Fibroblast of mammary gland (primary cell): ENCODE measurements around the gene DNAH14.

Experiments used
- DNase-seq: peaks from one replicate; pipeline ENCODE4 v3.0.0-alpha.2; 2010; ENCODE audit warnings: low read depth
- H3K4me3 ChIP-seq: 2 replicates; pipeline ENCODE4 v1.5.1; 2011; ENCODE audit warnings: low read depth, mild to moderate bottlenecking, low read length, moderate library complexity; ENCODE audit not compliant: control insufficient read depth
- CTCF ChIP-seq: conservative IDR thresholded peaks from 2 replicates; pipeline ENCODE4 v1.5.1; 2011; ENCODE audit warnings: low read depth, low read length, inconsistent platforms; ENCODE audit not compliant: control insufficient read depth, insufficient read depth

DNAH14 gene

GRCh38 chr1:225342695-225343094, 413.2 kb downstream of the DNAH14 start:
- TF ChIP-seq CTCF = no peak
- DNase-seq = no peak
- H3K4me3 ChIP-seq = no peak overlapping the region

- TF ChIP-seq CTCF = peak; percentile 34
- peak; percentile 39 for DNase-seq
- H3K4me3 ChIP-seq = no peak overlapping the region
Observed at GRCh38 chr1:225343618-225344017, 414.1 kb downstream of the DNAH14 start.

- DNase-seq = no peak
- H3K4me3 ChIP-seq = no peak overlapping the region
- TF ChIP-seq CTCF = no peak
Observed at GRCh38 chr1:225347123-225347683, 417.7 kb downstream of the DNAH14 start.

GRCh38 chr1:225348400-225348799, 418.9 kb downstream of the DNAH14 start:
- DNase-seq = no peak
- H3K4me3 ChIP-seq = no peak overlapping the region
- TF ChIP-seq CTCF = no peak

GRCh38 chr1:225349826-225350225, 420.4 kb downstream of the DNAH14 start:
- TF ChIP-seq CTCF = no peak
- DNase-seq = no peak
- H3K4me3 ChIP-seq = no peak overlapping the region

- no peak for DNase-seq
- TF ChIP-seq CTCF = no peak
- H3K4me3 ChIP-seq = no peak overlapping the region
Observed at GRCh38 chr1:225350872-225351271, 421.4 kb downstream of the DNAH14 start.

- no peak overlapping the region for H3K4me3 ChIP-seq
- no peak for DNase-seq
- no peak for TF ChIP-seq CTCF
Observed at GRCh38 chr1:225354906-225355305, 425.4 kb downstream of the DNAH14 start.
